ENCODE data around the gene MROH2A. TPM values are rescaled to one million over a fixed set of nuclear protein-coding genes. Genes with fewer than 3 reads are reported as not detected.

MROH2A gene
- total RNA-seq, 4 donors from 2014 or later = not detected

- no peak for DNase-seq (ENCODE audit: low spot score in 2 of 2)
- Histone ChIP-seq H3K27me3 (no peaks in the 10 kb centered on the region), H3K27ac (no peak overlapping the region), H3K36me3 (no peaks in the 10 kb centered on the region), H3K9me3 (no peaks in the 10 kb centered on the region), H3K4me1 (no peaks in the 10 kb centered on the region), H3K4me3 (no peak overlapping the region)
- WGBS, 2 donors = 65 to 81% methylated on average over 11 to 13 of the region's 14 CpGs
- TF ChIP-seq EP300 (IDR thresholded peaks at IDR 0.05) = no peak
- no peak for TF ChIP-seq POLR2A (IDR thresholded peaks at IDR 0.05)
- TF ChIP-seq, protein P1, sequence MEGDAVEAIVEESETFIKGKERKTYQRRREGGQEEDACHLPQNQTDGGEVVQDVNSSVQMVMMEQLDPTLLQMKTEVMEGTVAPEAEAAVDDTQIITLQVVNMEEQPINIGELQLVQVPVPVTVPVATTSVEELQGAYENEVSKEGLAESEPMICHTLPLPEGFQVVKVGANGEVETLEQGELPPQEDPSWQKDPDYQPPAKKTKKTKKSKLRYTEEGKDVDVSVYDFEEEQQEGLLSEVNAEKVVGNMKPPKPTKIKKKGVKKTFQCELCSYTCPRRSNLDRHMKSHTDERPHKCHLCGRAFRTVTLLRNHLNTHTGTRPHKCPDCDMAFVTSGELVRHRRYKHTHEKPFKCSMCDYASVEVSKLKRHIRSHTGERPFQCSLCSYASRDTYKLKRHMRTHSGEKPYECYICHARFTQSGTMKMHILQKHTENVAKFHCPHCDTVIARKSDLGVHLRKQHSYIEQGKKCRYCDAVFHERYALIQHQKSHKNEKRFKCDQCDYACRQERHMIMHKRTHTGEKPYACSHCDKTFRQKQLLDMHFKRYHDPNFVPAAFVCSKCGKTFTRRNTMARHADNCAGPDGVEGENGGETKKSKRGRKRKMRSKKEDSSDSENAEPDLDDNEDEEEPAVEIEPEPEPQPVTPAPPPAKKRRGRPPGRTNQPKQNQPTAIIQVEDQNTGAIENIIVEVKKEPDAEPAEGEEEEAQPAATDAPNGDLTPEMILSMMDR (IDR thresholded peaks at IDR 0.05) = no peak
Measured at GRCh38 chr2:233831011-233831721, 53.0 kb downstream of the MROH2A start.

DNA sequence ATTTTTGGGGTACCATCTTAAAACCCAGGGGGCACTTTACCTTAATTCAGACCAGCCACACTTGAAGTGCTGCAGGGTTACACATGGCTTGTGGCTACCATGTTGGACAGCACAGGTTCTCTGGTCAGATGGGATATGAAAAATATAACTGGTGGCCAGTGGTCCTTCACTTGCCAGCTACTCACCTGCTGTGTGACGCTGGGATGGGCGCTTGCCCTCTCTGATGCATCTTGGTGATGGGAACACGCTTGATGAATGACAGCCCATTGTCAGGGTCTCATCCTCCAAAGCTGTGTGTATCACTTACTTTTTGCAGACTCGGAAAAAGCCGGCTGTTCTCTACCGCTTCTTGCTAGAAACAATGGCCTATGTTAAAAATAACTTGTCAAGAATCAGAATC lies 53.7 kb downstream of the MROH2A start:
- no peak overlapping the region for H3K4me3 ChIP-seq

GRCh38 chr2:233832414-233832813 lies 54.3 kb downstream of the MROH2A start:
- Histone ChIP-seq H3K36me3 (no peaks in the 10 kb centered on the region), H3K27ac (no peak overlapping the region), H3K4me3 (no peak overlapping the region), H3K27me3 (no peaks in the 10 kb centered on the region), H3K9me3 (no peaks in the 10 kb centered on the region), H3K4me1 (no peaks in the 10 kb centered on the region)
- 72 to 77% methylated on average over 9 of the region's 9 CpGs for WGBS, 2 donors
- DNase-seq (ENCODE audit: low spot score in 2 of 2) = no peak
- TF ChIP-seq, protein P1 (IDR thresholded peaks at IDR 0.05) = no peak
- no peak for TF ChIP-seq EP300 (IDR thresholded peaks at IDR 0.05)
- no peak for TF ChIP-seq POLR2A (IDR thresholded peaks at IDR 0.05)

More for the DNA sequence above, 53.7 kb downstream of the MROH2A start:
- no peak for DNase-seq (ENCODE audit: low spot score in 2 of 2)
- Histone ChIP-seq H3K9me3 (no peaks in the 10 kb centered on the region), H3K27me3 (no peaks in the 10 kb centered on the region), H3K27ac (no peak overlapping the region), H3K36me3 (no peaks in the 10 kb centered on the region), H3K4me1 (no peaks in the 10 kb centered on the region)
- no peak for TF ChIP-seq POLR2A (IDR thresholded peaks at IDR 0.05)
- no peak for TF ChIP-seq EP300 (IDR thresholded peaks at IDR 0.05)
- TF ChIP-seq, protein P1 (IDR thresholded peaks at IDR 0.05) = no peak
- WGBS, 2 donors = 97 to 99% methylated on average over 6 of the region's 6 CpGs

- H3K27me3 ChIP-seq = no peaks in the 10 kb centered on the region
- DNase-seq (ENCODE audit: low spot score in 2 of 2) = no peak
- H3K36me3 ChIP-seq = no peaks in the 10 kb centered on the region
- no peaks in the 10 kb centered on the region for H3K4me1 ChIP-seq
- TF ChIP-seq, protein P1 (IDR thresholded peaks at IDR 0.05) = no peak
- TF ChIP-seq POLR2A (IDR thresholded peaks at IDR 0.05) = no peak
- TF ChIP-seq EP300 (IDR thresholded peaks at IDR 0.05) = no peak
- H3K4me3 ChIP-seq = no peak overlapping the region
- no peaks in the 10 kb centered on the region for H3K9me3 ChIP-seq
- 37 to 47% methylated on average over 7 of the region's 7 CpGs for WGBS, 2 donors
- no peak overlapping the region for H3K27ac ChIP-seq
Measured at GRCh38 chr2:233832869-233833311, 54.8 kb downstream of the MROH2A start.

GRCh38 chr2:233833345-233833744 lies 55.2 kb downstream of the MROH2A start:
- Histone ChIP-seq H3K27ac (no peak overlapping the region), H3K9me3 (no peaks in the 10 kb centered on the region), H3K4me1 (no peaks in the 10 kb centered on the region), H3K4me3 (no peak overlapping the region), H3K27me3 (no peaks in the 10 kb centered on the region), H3K36me3 (no peaks in the 10 kb centered on the region)
- DNase-seq (ENCODE audit: low spot score in 2 of 2) = no peak
- TF ChIP-seq POLR2A (IDR thresholded peaks at IDR 0.05) = no peak
- TF ChIP-seq, protein P1 (IDR thresholded peaks at IDR 0.05) = no peak
- 41 to 45% methylated on average over 10 of the region's 10 CpGs for WGBS, 2 donors

All from tibial nerve (tissue), 4 donors.